ENCODE data around the gene ARMC5.

- TF ChIP-seq CTCF (IDR thresholded peaks at IDR 0.05; ENCODE audit: low read depth, low read length) (no peak), EZH2phosphoT487 (IDR thresholded peaks at IDR 0.05; ENCODE audit: low read depth) (no peak)
Observed at GRCh38 chr16:31488468-31489297, 29.4 kb downstream of the ARMC5 start.
